Mesenteric fat pad (tissue), 1 donor: ENCODE results near the gene GRN. TPM values are rescaled to one million over a fixed set of nuclear protein-coding genes. Genes with fewer than 3 reads are reported as not detected.
A peak's percentile ranks its signal among the peaks of the same experiment; 100 is the strongest.
"Not testable (repeated sequence)": the region's sequence is repeated elsewhere in the genome, so short reads cannot be mapped to it uniquely, and the experiment has no call there.

ENCODE experiments used
- DNase-seq: peaks from one replicate; pipeline ENCODE4 v3.0.0-alpha.2; 2020; ENCODE audit warnings: low spot score
- total RNA-seq: library from RNA; stranded (reverse); fragmentation: NEBNext Ultra II Directional; extraction: Animal tissue kit (Norgen Biotek cat#: 25700); gene quantifications from one replicate; pipeline ENCODE4 v1.2.1, GENCODE V29; 2021
- donor health status: DM: yes; HTN: yes; CAD: no.

The GRN gene
- total RNA-seq, 1 donor from 2014 or later, result 278 TPM

- no peak for DNase-seq
These were observed 23.6 kb upstream of the GRN start for GRCh38 chr17:44321246-44322120.

- DNase-seq, result no peak
These were observed 22.7 kb upstream of the GRN start for GRCh38 chr17:44322236-44322895.

DNA sequence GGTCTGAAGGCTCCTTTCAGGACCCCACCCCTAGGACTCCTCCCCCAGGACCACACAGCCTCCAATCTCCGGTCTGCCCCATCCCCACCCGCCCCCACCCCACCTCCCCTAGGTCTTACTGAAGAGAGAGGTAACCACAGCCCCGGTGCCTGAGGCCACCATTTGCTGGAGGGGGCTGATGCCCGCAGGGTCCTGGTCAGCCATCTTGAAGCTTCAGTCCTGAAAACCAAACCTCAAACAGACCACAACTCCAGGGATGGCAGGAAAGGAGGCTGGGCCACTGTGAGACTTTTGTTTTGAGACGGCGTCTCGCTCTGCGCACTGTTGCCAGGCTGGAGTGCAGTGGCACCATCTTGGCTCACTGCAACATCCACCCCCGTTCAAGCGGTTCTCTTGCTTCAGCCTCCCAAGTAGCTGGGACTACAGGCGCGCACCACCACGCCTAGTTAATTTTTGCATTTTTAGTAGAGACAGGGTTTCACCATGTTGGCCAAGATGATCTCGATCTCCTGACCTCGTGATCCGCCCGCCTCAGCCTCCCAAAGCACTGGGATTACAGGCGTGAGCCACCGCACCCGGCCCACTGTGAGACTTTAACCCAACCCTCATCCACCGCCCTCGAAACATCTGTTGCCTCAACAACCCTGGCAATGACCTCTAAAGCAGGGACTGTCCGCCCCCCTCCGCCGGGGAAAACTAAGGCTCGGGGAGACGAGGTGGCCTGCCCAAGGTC, 21.6 kb upstream of the GRN start:
- no peak for DNase-seq

DNA sequence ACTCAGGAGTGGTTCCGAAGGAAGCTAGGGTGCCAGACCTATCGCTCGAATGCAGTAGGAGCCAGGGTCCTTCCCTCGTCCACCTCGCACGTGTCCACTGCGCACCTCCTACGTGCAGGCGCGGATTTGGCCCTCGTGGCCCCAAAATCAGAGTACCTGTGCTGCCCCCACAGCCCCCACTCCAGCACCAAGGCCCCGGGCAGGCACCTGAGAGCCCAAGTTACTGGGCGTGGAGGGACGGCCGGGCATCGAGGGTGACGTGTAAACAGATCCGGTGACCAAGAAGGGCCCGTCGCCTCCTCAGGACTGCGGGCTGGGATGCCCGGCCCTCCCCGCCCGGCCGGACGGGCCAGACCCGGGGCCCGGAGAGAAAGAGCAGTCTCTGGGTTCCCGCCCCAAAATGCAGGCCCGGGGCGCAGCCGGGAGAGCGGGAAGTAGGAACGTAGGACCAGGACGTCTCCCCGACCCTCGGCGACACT, 21.0 kb upstream of the GRN start:
- no peak for DNase-seq

DNA sequence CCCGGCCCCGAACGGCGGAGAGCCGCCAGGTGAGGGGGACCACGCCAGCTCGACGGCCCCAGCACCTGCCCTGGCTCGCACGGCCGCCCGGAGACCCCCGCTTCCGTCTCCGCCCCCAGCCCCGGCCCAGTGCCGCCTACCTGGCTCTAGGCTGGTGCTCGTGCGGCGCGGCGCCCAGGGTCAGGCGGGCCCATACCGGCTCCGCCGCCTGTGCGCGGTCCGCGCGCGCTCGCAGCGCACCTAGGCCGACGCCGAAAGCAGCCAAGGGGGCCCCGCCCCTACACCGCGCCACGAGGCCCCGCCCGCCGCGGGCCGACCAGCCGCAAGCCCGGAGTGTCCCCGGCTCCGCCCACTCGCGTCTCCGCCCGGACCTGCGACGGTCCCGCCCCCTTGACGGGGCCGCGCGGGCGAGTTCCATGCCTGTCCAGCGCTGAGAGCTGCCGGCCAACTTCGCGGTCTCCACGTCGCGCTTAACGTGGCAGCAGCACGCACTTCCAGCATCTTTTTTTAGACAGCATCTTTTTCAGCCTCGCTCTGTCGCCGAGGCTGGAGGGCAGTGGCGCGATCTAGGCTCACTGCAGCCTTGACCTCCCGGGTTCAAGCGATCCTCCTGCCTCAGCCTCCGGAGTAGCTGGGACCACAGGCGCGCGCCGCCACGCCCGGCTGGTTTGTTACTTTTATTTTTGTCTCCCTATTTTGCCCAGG, 20.4 kb upstream of the GRN start, which contains the start of gene SLC25A39:
Gene SLC25A39, minus strand, starts transcription at position 253 of the 705 bp plus-strand sequence. CDS start 1,261 bp downstream, outside the sequence.
- DNase-seq, result peak; percentile 99

- peak; percentile 97 for DNase-seq
These were observed 18.1 kb upstream of the GRN start for GRCh38 chr17:44326861-44327444.

DNA sequence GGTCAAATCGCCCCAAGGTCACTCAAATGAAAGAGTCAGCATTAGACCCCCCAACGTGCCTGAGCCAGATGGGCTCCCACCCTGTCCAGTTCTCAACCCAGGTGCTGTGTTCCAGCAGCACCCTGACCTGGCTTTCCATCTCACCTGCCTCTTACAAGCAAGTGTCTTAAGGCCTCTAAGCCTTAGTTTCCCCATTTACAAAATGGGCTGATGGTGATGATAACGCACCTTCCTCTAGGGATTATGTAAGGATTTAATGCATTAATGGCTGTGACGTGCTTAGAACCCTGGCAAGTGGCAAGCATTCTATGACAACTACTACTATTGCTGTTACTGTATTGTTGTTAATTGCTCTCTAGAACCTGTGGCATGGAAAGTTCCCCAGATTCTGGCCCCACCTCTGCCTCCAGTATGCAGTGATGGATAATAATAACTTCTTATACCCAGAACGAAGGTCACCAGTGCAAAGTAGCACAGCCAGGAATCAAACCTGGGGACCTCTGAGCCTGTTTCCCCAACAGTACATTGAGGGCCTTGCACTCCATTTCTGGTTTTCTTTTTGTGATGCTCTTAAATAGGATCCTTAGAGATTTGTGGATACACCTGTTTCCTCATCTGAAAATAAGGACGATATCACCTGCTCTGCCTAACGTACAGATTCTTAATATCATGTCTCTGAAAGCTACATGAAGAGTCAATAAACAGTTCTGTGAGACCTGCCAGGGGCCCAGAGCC, 17.2 kb upstream of the GRN start:
- no peak for DNase-seq

DNA sequence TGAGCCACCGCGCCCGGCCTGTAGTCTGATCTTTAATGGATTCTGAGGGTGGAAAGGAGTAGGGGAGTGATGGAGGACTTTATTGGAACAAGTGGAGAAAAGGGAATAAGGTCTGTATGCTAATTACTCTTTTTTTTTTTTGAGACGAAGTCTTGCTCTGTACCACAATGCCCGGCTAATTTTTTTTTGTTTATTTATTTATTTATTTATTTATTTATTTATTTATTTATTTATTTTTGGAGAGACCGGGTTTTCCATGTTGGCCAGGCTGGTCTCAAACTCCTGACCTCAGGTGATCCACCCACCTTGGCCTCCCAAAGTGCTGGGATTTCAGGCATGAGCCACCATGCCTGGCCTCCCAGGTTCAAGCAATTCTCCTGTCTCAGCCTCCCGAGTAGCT, 15.6 kb upstream of the GRN start:
- not testable (repeated sequence) for DNase-seq

DNA sequence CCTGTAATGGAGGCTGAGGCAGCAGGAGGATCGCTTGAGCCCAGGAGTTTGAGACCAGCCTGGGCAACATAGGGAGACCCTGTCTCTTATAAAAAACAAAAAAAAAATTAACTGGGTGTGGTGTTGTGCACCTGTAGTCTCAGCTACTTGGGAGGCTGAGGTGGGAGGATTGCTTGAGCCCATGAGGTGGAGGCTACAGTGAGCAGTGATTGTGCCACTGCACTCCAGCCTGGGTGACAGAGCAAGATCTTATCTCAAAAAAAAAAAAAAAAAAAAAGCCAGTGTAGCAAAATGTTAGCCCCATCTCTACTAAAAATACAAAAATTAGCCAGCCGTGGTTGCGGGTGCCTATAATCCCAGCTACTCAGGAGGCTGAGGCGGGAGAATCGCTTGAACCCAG, 14.8 kb upstream of the GRN start:
- not testable (repeated sequence) for DNase-seq

GRCh38 chr17:44331249-44331760, 13.8 kb upstream of the GRN start:
- no peak for DNase-seq

DNA sequence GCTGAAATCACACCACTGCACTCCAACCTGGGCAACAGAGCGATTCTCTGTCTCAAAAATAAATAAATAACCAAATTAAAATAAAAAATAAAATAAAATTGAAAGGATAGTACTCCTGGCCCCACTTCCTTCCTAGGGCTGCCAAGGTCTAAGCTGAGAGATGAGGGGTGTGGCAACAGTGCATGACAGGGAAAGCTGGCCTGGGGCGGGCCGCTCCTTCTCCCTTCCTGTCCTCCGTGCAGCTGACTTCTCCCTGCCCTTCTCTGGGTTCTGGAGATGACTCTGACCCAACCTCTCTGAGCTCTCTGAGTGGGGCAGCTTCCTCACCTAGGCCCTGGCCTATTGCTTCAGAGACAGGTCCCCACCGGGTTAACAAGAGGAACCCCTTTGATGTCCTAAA, 11.7 kb upstream of the GRN start:
- DNase-seq, result no peak

- DNase-seq, result no peak
These were observed 10.8 kb upstream of the GRN start for GRCh38 chr17:44334315-44334714.

DNA sequence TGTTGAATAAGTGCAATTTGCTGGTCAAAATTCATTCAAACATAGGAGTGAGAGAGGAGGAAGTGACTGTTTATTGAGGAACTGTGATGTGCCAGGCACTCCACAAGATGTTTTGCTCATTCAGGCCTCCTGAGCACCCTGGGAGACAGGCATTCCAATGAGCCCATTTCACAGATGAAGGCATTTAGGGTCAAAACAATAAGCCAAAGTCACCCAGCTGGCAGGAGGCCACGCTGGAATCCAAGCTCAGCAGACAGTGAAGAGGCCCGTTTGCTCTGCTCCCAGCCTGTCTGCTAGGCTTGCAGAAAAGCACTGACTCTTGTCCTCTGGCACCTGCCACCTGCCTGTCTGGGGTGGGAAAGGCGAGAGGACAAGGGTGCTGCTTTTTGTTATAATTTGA, 10.4 kb upstream of the GRN start:
- DNase-seq, result no peak

- DNase-seq, result no peak
These were observed 9.5 kb upstream of the GRN start for GRCh38 chr17:44335564-44335963.

- DNase-seq, result no peak
These were observed 9.1 kb upstream of the GRN start for GRCh38 chr17:44335968-44336367.

GRCh38 chr17:44338702-44339101, 6.4 kb upstream of the GRN start:
- DNase-seq, result no peak

GRCh38 chr17:44340553-44340952, 4.5 kb upstream of the GRN start:
- not testable (repeated sequence) for DNase-seq

- no peak for DNase-seq
These were observed 1.4 kb upstream of the GRN start for GRCh38 chr17:44343510-44344209.

DNA sequence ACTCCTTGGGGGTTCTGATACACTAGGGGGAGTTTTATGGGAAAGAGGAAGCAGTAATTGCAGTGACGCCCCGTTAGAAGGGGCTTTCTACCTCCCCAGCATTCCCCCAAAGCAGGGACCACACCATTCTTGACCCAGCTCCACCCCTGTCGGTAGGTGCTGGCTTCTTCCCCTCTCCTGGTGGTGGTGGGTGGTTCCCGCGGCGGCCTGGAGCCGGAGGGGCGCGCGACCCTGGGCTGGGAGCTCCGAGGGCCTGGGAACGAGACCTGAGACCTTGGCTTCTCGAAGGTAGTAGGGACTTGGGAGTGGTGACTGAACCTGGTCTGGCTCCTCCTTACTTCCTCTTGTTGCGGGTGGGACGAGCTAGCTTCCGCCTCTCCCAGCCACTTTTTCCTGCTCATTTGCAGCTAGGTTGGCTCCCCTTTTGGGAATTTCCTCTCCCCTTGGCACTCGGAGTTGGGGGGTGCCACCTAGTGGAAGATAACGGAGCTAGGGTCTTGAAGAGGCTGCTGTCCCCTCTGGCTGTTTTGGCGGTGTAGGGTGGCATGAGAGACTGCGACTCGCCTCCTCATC, 438 bp downstream of the GRN start:
- no peak for DNase-seq
